HUES48 (cell line): ENCODE measurements around the gene PILRA.
"Not testable (repeated sequence)": the region's sequence is repeated elsewhere in the genome, so short reads cannot be mapped to it uniquely, and the experiment has no call there.

Experiments
- H3K27ac ChIP-seq: one replicate; pipeline ENCODE4 v1.7.0; 2013; ENCODE audit warnings: low read depth, low read length, inconsistent platforms
- H3K27me3 ChIP-seq: 2 replicates; pipeline ENCODE4 v1.6.1; 2013; ENCODE audit warnings: mild to moderate bottlenecking, low read length; ENCODE audit not compliant: control insufficient read depth, insufficient read depth
- H3K36me3 ChIP-seq: 2 replicates; pipeline ENCODE4 v1.6.1; 2013; ENCODE audit warnings: low read length; ENCODE audit not compliant: control insufficient read depth, insufficient read depth
- H3K4me1 ChIP-seq: 2 replicates; pipeline ENCODE4 v1.6.1; 2013; ENCODE audit warnings: mild to moderate bottlenecking, low read length; ENCODE audit not compliant: control insufficient read depth, insufficient read depth
- H3K4me3 ChIP-seq: 2 replicates; pipeline ENCODE4 v1.5.1; 2013; ENCODE audit warnings: mild to moderate bottlenecking, low read depth, low read length
- H3K9ac ChIP-seq: 2 replicates; pipeline ENCODE4 v1.6.1; 2013; ENCODE audit warnings: mild to moderate bottlenecking, low read depth, low read length, moderate library complexity
- H3K9me3 ChIP-seq: 2 replicates; pipeline ENCODE4 v1.6.1; 2013; ENCODE audit warnings: low read length; ENCODE audit not compliant: control insufficient read depth, insufficient read depth

PILRA gene

GRCh38 chr7:100370303-100370702, 3.0 kb upstream of the PILRA start:
- H3K27me3 ChIP-seq: no peaks in the 10 kb centered on the region
- peak overlapping the region; percentile 52 for H3K27ac ChIP-seq
- H3K9me3 ChIP-seq: no peaks in the 10 kb centered on the region
- H3K4me3 ChIP-seq: no peak overlapping the region
- H3K9ac ChIP-seq: no peak overlapping the region
- peaks cover 12% of the 10 kb centered on the region for H3K4me1 ChIP-seq
- peaks cover 6% of the 10 kb centered on the region; the same call in 1 of the 2 replicates for H3K36me3 ChIP-seq

- Histone ChIP-seq H3K9me3 (no peaks in the 10 kb centered on the region), H3K36me3 (peaks cover 6% of the 10 kb centered on the region; the same call in 1 of the 2 replicates), H3K27ac (peak overlapping the region; percentile 52), H3K9ac (no peak overlapping the region), H3K27me3 (no peaks in the 10 kb centered on the region), H3K4me3 (no peak overlapping the region), H3K4me1 (peaks cover 12% of the 10 kb centered on the region)
Observed at GRCh38 chr7:100370746-100371145, 2.5 kb upstream of the PILRA start.

- Histone ChIP-seq H3K27me3 (no peaks in the 10 kb centered on the region), H3K4me3 (no peak overlapping the region), H3K4me1 (peaks cover 12% of the 10 kb centered on the region), H3K9ac (no peak overlapping the region), H3K27ac (no peak overlapping the region), H3K36me3 (peaks cover 6% of the 10 kb centered on the region; the same call in 1 of the 2 replicates), H3K9me3 (no peaks in the 10 kb centered on the region)
Observed at GRCh38 chr7:100371561-100372171, 1.6 kb upstream of the PILRA start.

- no peak overlapping the region for H3K9ac ChIP-seq
- H3K27me3 ChIP-seq: no peaks in the 10 kb centered on the region
- H3K9me3 ChIP-seq: no peaks in the 10 kb centered on the region
- no peak overlapping the region for H3K27ac ChIP-seq
- H3K4me1 ChIP-seq: peaks cover 12% of the 10 kb centered on the region
- H3K4me3 ChIP-seq: no peak overlapping the region
- H3K36me3 ChIP-seq: peaks cover 6% of the 10 kb centered on the region; the same call in 1 of the 2 replicates
Observed at GRCh38 chr7:100372256-100372655, 1.0 kb upstream of the PILRA start.

GRCh38 chr7:100372694-100373093, 593 bp upstream of the PILRA start:
- no peak overlapping the region for H3K9ac ChIP-seq
- H3K27me3 ChIP-seq: no peaks in the 10 kb centered on the region
- H3K9me3 ChIP-seq: no peaks in the 10 kb centered on the region
- H3K4me3 ChIP-seq: no peak overlapping the region
- peaks cover 6% of the 10 kb centered on the region; the same call in 1 of the 2 replicates for H3K36me3 ChIP-seq
- peaks cover 12% of the 10 kb centered on the region for H3K4me1 ChIP-seq
- no peak overlapping the region for H3K27ac ChIP-seq

GRCh38 chr7:100373870-100374598, 747 bp downstream of the PILRA start:
- not testable (repeated sequence) for H3K27ac ChIP-seq, H3K9me3 ChIP-seq, H3K4me3 ChIP-seq, H3K9ac ChIP-seq, H3K36me3 ChIP-seq, H3K27me3 ChIP-seq
- H3K4me1 ChIP-seq: peaks cover 12% of the 10 kb centered on the region

GRCh38 chr7:100374601-100375000, 1.3 kb downstream of the PILRA start:
- Histone ChIP-seq H3K27me3 (no peaks in the 10 kb centered on the region), H3K36me3 (no peaks in the 10 kb centered on the region), H3K9ac (no peak overlapping the region), H3K4me3 (no peak overlapping the region), H3K4me1 (peaks cover 12% of the 10 kb centered on the region), H3K27ac (no peak overlapping the region), H3K9me3 (no peaks in the 10 kb centered on the region)

GRCh38 chr7:100376066-100376465, 2.8 kb downstream of the PILRA start:
- Histone ChIP-seq H3K9me3 (no peaks in the 10 kb centered on the region), H3K9ac (no peak overlapping the region), H3K36me3 (no peaks in the 10 kb centered on the region)

GRCh38 chr7:100378114-100378755, 4.9 kb downstream of the PILRA start:
- H3K4me1 ChIP-seq: peaks cover 3% of the 10 kb centered on the region; the same call in 1 of the 2 replicates
- H3K4me3 ChIP-seq: no peak overlapping the region
- H3K36me3 ChIP-seq: no peaks in the 10 kb centered on the region
- no peak overlapping the region for H3K27ac ChIP-seq
- H3K27me3 ChIP-seq: no peaks in the 10 kb centered on the region
- no peaks in the 10 kb centered on the region for H3K9me3 ChIP-seq
- H3K9ac ChIP-seq: no peak overlapping the region

More at GRCh38 chr7:100376066-100376465, 2.8 kb downstream of the PILRA start:
- H3K27me3 ChIP-seq: no peaks in the 10 kb centered on the region
- no peak overlapping the region for H3K27ac ChIP-seq
- H3K4me3 ChIP-seq: no peak overlapping the region
- peaks cover 4% of the 10 kb centered on the region; the same call in 1 of the 2 replicates for H3K4me1 ChIP-seq

GRCh38 chr7:100380196-100380595, 6.9 kb downstream of the PILRA start:
- Histone ChIP-seq H3K9ac (no peak overlapping the region), H3K4me3 (no peak overlapping the region), H3K36me3 (no peaks in the 10 kb centered on the region), H3K4me1 (no peaks in the 10 kb centered on the region), H3K27me3 (no peaks in the 10 kb centered on the region), H3K9me3 (no peaks in the 10 kb centered on the region), H3K27ac (no peak overlapping the region)
